Pancreas (tissue), 10 donors: ENCODE results near the gene TINCR. TPM values are rescaled to one million over a fixed set of nuclear protein-coding genes. Genes with fewer than 3 reads are reported as not detected.
"Not testable (repeated sequence)": the region's sequence is repeated elsewhere in the genome, so short reads cannot be mapped to it uniquely, and the experiment has no call there.

Experiments used
- ATAC-seq, 4 donors: fragments of 200-7000 bp; cut with Tn5 transposase; one replicate each; pipeline versions ENCODE4 v1.8.0 to v1.9.1; 2020; ENCODE audit warnings: mild to moderate bottlenecking in 4 of 4, moderate library complexity in 4 of 4
- DNase-seq, 6 donors: peaks; one replicate each; pipeline ENCODE4 v3.0.0-alpha.2; 2020
- FAIRE-seq: peaks from 2 replicates; lab custom pipeline; 2012; peaks lifted over from hg19 to GRCh38; lab: Jason Lieb, UNC
- H3K27ac ChIP-seq, 4 donors: fragments of 200-600 bp; sonication (generic); 1 replicate in 3 of 4; 2 replicates in 1 of 4; pipeline versions ENCODE4 v1.5.0 to v1.8.0; 2020
- H3K27me3 ChIP-seq, 4 donors: fragments of 200-600 bp; one replicate each; pipeline ENCODE4 v1.8.0; 2021
- H3K36me3 ChIP-seq, 3 donors: fragments of 200-600 bp; sonication (generic) in 1 of 3; one replicate each; pipeline versions ENCODE4 v1.5.0 to v1.8.0; 2020 to 2021
- H3K4me1 ChIP-seq, 3 donors: fragments of 200-600 bp; one replicate each; pipeline ENCODE4 v1.8.0; 2021
- H3K4me3 ChIP-seq, 4 donors: fragments of 200-600 bp; sonication (generic) in 2 of 4; one replicate each; pipeline versions ENCODE4 v1.5.0 to v1.8.0; 2020 to 2021
- H3K9me3 ChIP-seq, 4 donors: fragments of 200-600 bp; one replicate each; pipeline ENCODE4 v1.8.0; 2021
- WGBS, 2 donors: extraction: QIAGEN DNeasy Blood & Tissue Kit; methylation state at CpG; one replicate each; pipeline ENCODE4 v1.1.7; 2013; 5-methylcytosine and 5-hydroxymethylcytosine counted together
- intact Hi-C, 3 donors: fragments of 100-400 bp; cut with DNase I; formaldehyde crosslinking; loops; one replicate each; pipeline versions ENCODE4 v1.11.1 to v1.14.2; 2022
- polyA plus RNA-seq, 2 donors: library from polyadenylated mRNA; stranded (reverse); fragments of 200-250 nt; gene quantifications; one replicate each; pipeline ENCODE4 v1.2.3, GENCODE V29; 2013
- total RNA-seq, 6 donors: library from RNA; stranded (reverse); fragmentation: NEBNext Ultra II Directional in 4 of 6; extraction: Animal tissue kit (Norgen Biotek cat#: 25700) in 4 of 6; gene quantifications; one replicate each; pipeline versions ENCODE4 v1.2.1 to v1.2.4, GENCODE V29; 2021 to 2023
- TF ChIP-seq, protein P1 (sequence below), 4 donors: fragments of 200-600 bp; sonication (generic) in 3 of 4; IDR thresholded peaks; one replicate each; pipeline versions ENCODE4 v1.5.0 to v1.8.0; 2021; ENCODE audit warnings: antibody characterized with exemption in 4 of 4
- donor health status: healthy with polysubstance abuse.
- donor health status: DM: no; HTN: no; CAD: no; lungs with moderate emphysema.
- donor health status: DM: no; HTN: no; CAD: no.
- donor health status: control.
- donor health status: control.
- donor health status: Bipolar disorder and iron deficiency.
- donor health status: DM: yes; HTN: yes; CAD: no.
- donor health status: DM: no; HTN: no; CAD: no.
- donor health status: DM: no; HTN: no; CAD: no.
- donor health status: DM: yes; HTN: yes; CAD: no.

Gene TINCR
- total and polyA plus RNA-seq, 8 donors, result 0.09 to 0.85 (median 0.22) TPM; not detected in 1

GRCh38 chr19:5609881-5610448, 42.2 kb upstream of the TINCR start:
- WGBS, 2 donors, result 93 to 95% methylated on average over 16 of the region's 16 CpGs
- intact Hi-C loops, result no loop called here
- Histone ChIP-seq H3K4me1 (no peaks in the 10 kb centered on the region), H3K27me3 (no peaks in the 10 kb centered on the region), H3K9me3 (no peaks in the 10 kb centered on the region), H3K27ac (no peak overlapping the region), H3K4me3 (no peak overlapping the region), H3K36me3 (peaks cover 11 to 87% (median 63%) of the 10 kb centered on the region in 3 donors)
- no peak for ATAC-seq
- DNase-seq, result no peak
- no peak for FAIRE-seq
- TF ChIP-seq, protein P1, sequence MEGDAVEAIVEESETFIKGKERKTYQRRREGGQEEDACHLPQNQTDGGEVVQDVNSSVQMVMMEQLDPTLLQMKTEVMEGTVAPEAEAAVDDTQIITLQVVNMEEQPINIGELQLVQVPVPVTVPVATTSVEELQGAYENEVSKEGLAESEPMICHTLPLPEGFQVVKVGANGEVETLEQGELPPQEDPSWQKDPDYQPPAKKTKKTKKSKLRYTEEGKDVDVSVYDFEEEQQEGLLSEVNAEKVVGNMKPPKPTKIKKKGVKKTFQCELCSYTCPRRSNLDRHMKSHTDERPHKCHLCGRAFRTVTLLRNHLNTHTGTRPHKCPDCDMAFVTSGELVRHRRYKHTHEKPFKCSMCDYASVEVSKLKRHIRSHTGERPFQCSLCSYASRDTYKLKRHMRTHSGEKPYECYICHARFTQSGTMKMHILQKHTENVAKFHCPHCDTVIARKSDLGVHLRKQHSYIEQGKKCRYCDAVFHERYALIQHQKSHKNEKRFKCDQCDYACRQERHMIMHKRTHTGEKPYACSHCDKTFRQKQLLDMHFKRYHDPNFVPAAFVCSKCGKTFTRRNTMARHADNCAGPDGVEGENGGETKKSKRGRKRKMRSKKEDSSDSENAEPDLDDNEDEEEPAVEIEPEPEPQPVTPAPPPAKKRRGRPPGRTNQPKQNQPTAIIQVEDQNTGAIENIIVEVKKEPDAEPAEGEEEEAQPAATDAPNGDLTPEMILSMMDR (IDR thresholded peaks at IDR 0.05), result no peak

DNA sequence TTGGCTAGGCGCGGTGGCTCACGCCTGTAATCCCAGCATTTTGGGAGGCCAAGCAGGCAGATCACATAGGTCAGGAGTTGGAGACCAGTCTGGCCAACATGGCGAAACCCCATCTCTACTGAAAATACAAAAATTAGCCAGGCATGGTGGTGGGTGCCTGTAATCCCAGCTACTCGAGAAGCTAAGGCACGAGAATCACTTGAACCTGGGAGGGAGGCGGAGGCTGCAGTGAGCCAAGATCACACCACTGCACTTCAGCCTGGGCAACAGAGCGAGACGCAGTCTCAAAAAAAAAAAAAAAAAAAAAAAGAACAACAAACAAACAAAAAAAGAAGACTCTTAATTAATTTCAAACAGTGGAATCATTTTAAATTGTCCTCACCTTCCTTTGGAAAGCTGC, 41.0 kb upstream of the TINCR start:
- FAIRE-seq, result not testable (repeated sequence)
- 90 to 91% methylated on average over 9 of the region's 9 CpGs for WGBS, 2 donors

GRCh38 chr19:5608291-5608690, 40.5 kb upstream of the TINCR start:
- 62 to 71% methylated on average over 10 of the region's 10 CpGs for WGBS, 2 donors
- no peaks in the 10 kb centered on the region for H3K9me3 ChIP-seq

More for the DNA sequence above, 41.0 kb upstream of the TINCR start:
- DNase-seq, H3K27me3 ChIP-seq, H3K4me1 ChIP-seq, H3K4me3 ChIP-seq, H3K9me3 ChIP-seq, intact Hi-C loops, ATAC-seq: not testable (repeated sequence)
- Histone ChIP-seq H3K36me3 (peaks cover 8 to 87% (median 61%) of the 10 kb centered on the region in 3 donors), H3K27ac (peak overlapping the region in 1 of 4 donors; percentile 23)

DNA sequence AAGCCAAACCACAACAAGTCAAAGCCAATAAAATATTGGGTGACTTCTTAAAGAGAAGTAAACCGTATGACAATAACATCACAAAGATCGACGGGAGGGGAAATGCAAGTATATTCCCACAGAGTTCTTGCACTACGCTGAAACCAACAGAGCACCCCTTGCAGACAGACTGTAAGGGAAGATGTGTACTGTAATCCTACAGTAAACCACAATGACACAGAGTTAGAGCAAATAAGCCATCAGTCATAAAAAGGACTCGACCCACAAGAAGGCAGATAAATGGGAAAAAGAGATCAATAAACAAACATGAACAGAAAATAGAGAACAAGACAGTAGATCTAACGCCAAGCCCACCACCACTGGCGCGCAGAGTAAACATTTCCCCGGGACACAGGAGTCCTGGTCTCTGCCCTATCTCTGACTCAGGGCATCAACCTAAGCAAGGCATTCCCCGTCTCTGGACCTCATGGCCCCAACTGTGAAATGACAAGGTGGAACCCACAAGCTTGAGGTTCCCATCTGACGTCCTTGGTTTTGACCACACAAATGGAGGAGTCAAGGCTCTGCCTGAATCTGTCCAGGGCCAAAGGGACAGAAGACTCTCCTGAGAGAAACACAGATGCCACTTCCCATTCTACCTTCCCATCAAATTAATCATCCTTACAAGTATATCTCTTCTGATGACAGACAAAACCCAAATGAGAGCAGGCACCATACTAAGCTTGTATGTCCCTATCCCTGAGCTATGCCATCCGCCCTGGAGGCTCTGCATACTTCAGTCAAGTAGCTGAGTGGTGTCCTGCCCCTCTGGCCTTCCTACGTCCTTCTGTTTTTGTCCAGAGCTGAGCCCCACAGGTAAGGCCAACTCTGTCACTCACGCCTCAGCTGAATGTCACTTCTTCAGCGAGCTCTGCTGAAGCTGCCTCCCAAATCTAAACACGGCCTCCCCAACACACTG, 39.8 kb upstream of the TINCR start:
- DNase-seq, result no peak
- Histone ChIP-seq H3K27ac (no peak overlapping the region), H3K9me3 (no peaks in the 10 kb centered on the region), H3K27me3 (no peaks in the 10 kb centered on the region), H3K36me3 (peaks cover 7 to 76% (median 52%) of the 10 kb centered on the region in 3 donors), H3K4me1 (no peaks in the 10 kb centered on the region), H3K4me3 (no peak overlapping the region)
- FAIRE-seq, result no peak
- WGBS, 2 donors, result 86 to 87% methylated on average over 16 of the region's 16 CpGs
- no peak for ATAC-seq
- intact Hi-C loops, result no loop called here
- TF ChIP-seq, protein P1 (IDR thresholded peaks at IDR 0.05), result no peak

More at GRCh38 chr19:5608291-5608690, 40.5 kb upstream of the TINCR start:
- DNase-seq, result no peak
- H3K27ac ChIP-seq, result peak overlapping the region in 1 of 4 donors; percentile 23
- no peaks in the 10 kb centered on the region for H3K27me3 ChIP-seq
- no peak for FAIRE-seq
- no peaks in the 10 kb centered on the region for H3K4me1 ChIP-seq
- peaks cover 7 to 83% (median 56%) of the 10 kb centered on the region in 3 donors for H3K36me3 ChIP-seq
- ATAC-seq, result peak in 3 of 4 donors; percentile 19 to 52 (median 49)
- TF ChIP-seq, protein P1 (IDR thresholded peaks at IDR 0.05), result no peak
- H3K4me3 ChIP-seq, result no peak overlapping the region
- intact Hi-C loops, result no loop called here

DNA sequence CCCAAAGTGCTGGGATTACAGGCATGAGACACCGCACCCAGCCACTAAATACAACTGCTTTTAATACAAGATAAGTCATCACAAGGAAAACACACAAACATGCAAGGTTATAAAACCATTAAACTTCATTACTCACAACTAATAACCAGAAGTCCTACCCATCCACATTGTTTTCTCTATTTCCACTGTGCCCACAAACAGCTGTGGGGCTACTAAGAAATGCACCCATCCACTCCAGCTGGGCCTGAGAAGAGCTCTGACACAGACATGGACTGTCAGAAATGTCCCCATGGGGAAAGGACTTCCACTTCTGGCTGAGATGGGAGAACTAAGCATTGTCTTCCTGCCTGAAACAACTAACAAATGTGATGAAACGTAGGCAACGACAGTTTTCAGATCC, 37.6 kb upstream of the TINCR start:
- ATAC-seq (no peak), FAIRE-seq (no peak), DNase-seq (no peak)
- Histone ChIP-seq H3K9me3 (no peaks in the 10 kb centered on the region), H3K4me3 (no peak overlapping the region), H3K4me1 (no peaks in the 10 kb centered on the region), H3K27me3 (no peaks in the 10 kb centered on the region), H3K36me3 (peaks cover 7 to 79% (median 50%) of the 10 kb centered on the region in 3 donors), H3K27ac (no peak overlapping the region)
- TF ChIP-seq, protein P1 (IDR thresholded peaks at IDR 0.05), result no peak
- 85 to 87% methylated on average over 3 of the region's 3 CpGs for WGBS, 2 donors
- intact Hi-C loops, result no loop called here
